Small intestine (tissue), 7 donors: Measurements from ENCODE around the gene FAR2. TPM values are rescaled to one million over a fixed set of nuclear protein-coding genes. Genes with fewer than 3 reads are reported as not detected.
"Not testable (repeated sequence)": the region's sequence is repeated elsewhere in the genome, so short reads cannot be mapped to it uniquely, and the experiment has no call there.

Experiments used
- DNase-seq, 2 donors: peaks; one replicate each; pipeline versions ENCODE4 v3.0.0 to v3.0.0-alpha.2; 2013
- FAIRE-seq: peaks from 2 replicates; lab custom pipeline; 2012; peaks lifted over from hg19 to GRCh38; lab: Jason Lieb, UNC
- H3K27ac ChIP-seq, 3 donors: one replicate each; pipeline ENCODE4 v1.5.1; 2013; ENCODE audit warnings: low read length in 2 of 3, mild to moderate bottlenecking in 2 of 3, control low read depth in 1 of 3, inconsistent platforms in 1 of 3, low read depth in 1 of 3, moderate library complexity in 1 of 3
- H3K27me3 ChIP-seq, 3 donors: one replicate each; pipeline ENCODE4 v1.6.1; 2013; ENCODE audit warnings: low read length in 3 of 3, inconsistent platforms in 1 of 3; ENCODE audit not compliant: control insufficient read depth in 3 of 3, insufficient read depth in 3 of 3
- H3K36me3 ChIP-seq, 3 donors: one replicate each; pipeline ENCODE4 v1.6.1; 2013; ENCODE audit warnings: low read length in 3 of 3, inconsistent platforms in 1 of 3, low read depth in 1 of 3, mild to moderate bottlenecking in 1 of 3, moderate library complexity in 1 of 3; ENCODE audit not compliant: control insufficient read depth in 3 of 3, insufficient read depth in 2 of 3
- H3K4me1 ChIP-seq, 3 donors: one replicate each; pipeline ENCODE4 v1.6.1; 2013; ENCODE audit warnings: low read length in 2 of 3, inconsistent platforms in 1 of 3, low read depth in 1 of 3, mild to moderate bottlenecking in 1 of 3, moderate library complexity in 1 of 3; ENCODE audit not compliant: control insufficient read depth in 3 of 3, insufficient read depth in 2 of 3
- H3K4me3 ChIP-seq, 3 donors: one replicate each; pipeline ENCODE4 v1.5.1; 2013; ENCODE audit warnings: low read length in 3 of 3, control low read depth in 1 of 3, inconsistent platforms in 1 of 3, low read depth in 1 of 3, mild to moderate bottlenecking in 1 of 3, moderate library complexity in 1 of 3
- H3K9me3 ChIP-seq, 2 donors: one replicate each; pipeline ENCODE4 v1.6.1; 2013; ENCODE audit warnings: low read depth in 1 of 2, low read length in 1 of 2; ENCODE audit not compliant: control insufficient read depth in 2 of 2, insufficient read depth in 1 of 2
- WGBS, 3 donors: extraction: QIAGEN DNeasy Blood & Tissue Kit; methylation state at CpG; one replicate each; pipeline ENCODE4 v1.1.7; 2013; 5-methylcytosine and 5-hydroxymethylcytosine counted together
- polyA plus RNA-seq, 4 donors: library from polyadenylated mRNA; stranded (reverse) in 3 of 4; unstranded in 1 of 4; fragments of 200-250 nt in 3 of 4; fragments of 120-200 nt in 1 of 4; gene quantifications; one replicate each; pipeline versions ENCODE4 v1.2.1 to v1.2.3, GENCODE V29; 2013
- donor health status: healthy with polysubstance abuse.
- donor health status: control.
- donor health status: control.
- donor health status: Bipolar disorder and iron deficiency.
- donor health status: healthy.

FAR2 gene
- polyA plus RNA-seq, 4 donors = 9.7 to 25.8 (median 20.4) TPM

DNA sequence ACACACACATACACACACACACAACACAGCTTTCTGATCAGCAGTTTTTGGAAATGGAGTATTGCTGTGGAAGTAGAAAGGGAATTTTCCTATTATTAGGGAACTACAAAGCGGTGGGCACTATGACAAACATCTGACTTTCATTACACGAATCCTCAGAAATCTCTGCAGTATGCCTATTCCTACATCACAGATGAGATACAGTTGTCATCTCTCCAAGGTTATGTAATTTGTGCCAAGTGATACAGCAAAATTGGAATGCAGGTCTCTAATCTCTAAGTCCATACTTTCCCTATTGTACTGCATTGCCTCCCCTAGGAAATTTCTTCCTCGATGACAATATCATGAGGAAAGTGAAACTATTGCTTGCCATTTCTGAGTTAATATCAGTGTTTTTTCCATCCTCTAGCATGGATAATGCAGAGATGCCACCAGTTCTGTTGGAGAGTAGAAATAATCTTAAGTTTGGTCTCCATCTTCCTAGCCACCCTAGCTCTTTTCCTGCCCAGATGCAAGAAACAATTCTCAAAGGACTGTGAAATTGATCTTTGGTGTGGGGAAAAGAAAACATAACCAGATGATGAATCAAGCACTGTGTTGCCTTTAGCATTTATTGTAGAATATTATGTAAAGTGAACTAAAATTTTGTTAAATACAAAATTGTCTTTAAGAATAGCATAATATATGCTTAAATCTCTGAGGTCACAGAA, 137.2 kb downstream of the FAR2 start:
- Histone ChIP-seq H3K4me3 (no peak overlapping the region), H3K9me3 (no peaks in the 10 kb centered on the region), H3K4me1 (no peaks in the 10 kb centered on the region), H3K27ac (no peak overlapping the region), H3K36me3 (no peaks in the 10 kb centered on the region), H3K27me3 (no peaks in the 10 kb centered on the region)
- WGBS, 3 donors = 72 to 85% (median 82%) methylated on average over 3 of the region's 3 CpGs
- FAIRE-seq (no peak), DNase-seq (no peak)

DNA sequence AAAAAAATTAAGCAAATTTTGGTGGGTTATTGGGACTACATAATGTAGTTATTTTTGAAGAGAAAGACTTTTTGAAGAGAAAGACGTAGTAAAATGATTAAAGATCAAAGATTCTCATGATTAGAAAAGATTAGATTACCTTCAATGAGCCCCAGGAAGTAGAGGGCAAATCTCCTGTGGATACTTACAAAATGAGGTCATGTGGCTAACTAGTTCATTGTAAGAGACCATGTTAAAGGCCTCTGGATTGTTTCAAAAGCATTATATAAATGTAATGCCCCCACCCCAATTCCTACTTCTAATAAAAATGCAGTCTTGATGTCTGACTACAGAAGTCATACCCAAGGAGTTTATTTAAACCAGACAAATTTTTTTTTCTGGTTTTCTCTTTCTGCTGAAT, 138.5 kb downstream of the FAR2 start:
- 28 to 52% (median 42%) methylated on average over 1 of the region's 1 CpG for WGBS, 3 donors
- DNase-seq (no peak), FAIRE-seq (no peak)
- Histone ChIP-seq H3K27me3 (no peaks in the 10 kb centered on the region), H3K36me3 (no peaks in the 10 kb centered on the region), H3K9me3 (no peaks in the 10 kb centered on the region), H3K27ac (no peak overlapping the region), H3K4me3 (no peak overlapping the region), H3K4me1 (no peaks in the 10 kb centered on the region)

DNA sequence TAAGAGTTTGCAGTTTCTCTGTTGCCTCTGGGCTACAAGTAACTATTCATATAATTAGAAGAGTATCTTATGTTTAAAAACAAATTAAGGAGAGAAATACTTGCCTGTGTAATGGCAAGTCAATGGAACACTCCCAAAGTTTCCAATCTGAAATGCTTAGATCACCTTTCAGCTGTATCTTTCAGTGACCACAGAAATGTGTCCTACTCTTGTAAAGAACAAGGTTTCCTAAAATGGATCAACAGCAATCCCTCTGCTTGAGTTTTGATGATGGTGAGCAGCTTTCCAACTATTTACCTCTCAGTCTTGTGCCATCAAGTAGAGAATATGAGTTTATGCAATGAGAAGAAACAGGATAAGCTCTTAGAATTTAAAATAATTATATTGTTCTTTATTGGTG, 139.0 kb downstream of the FAR2 start:
- H3K27me3 ChIP-seq = no peaks in the 10 kb centered on the region
- H3K9me3 ChIP-seq = no peaks in the 10 kb centered on the region
- no peak overlapping the region for H3K4me3 ChIP-seq
- H3K4me1 ChIP-seq = no peaks in the 10 kb centered on the region
- DNase-seq (no peak), FAIRE-seq (no peak)
- no peaks in the 10 kb centered on the region for H3K36me3 ChIP-seq
- H3K27ac ChIP-seq = no peak overlapping the region

DNA sequence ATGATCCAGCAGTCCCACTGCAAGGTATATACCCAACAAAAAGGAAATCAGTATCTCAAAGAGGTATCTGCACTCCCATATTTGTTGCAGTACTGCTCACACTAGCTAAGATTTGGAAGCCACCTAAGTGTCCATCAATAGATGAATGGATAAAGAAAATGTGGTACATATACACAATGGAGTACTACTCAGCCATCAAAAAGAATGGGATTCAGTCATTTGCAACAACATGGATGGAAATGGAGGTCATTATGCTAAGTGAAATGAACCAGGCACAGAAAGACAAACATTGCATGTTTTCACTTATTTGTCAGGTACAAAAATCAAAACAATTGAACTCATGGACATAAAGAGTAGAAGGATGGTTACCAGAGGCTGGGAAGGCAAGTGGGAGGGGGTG, 141.4 kb downstream of the FAR2 start:
- H3K27ac ChIP-seq, H3K4me3 ChIP-seq, H3K27me3 ChIP-seq, H3K36me3 ChIP-seq, H3K4me1 ChIP-seq, H3K9me3 ChIP-seq, FAIRE-seq, DNase-seq: not testable (repeated sequence)

DNA sequence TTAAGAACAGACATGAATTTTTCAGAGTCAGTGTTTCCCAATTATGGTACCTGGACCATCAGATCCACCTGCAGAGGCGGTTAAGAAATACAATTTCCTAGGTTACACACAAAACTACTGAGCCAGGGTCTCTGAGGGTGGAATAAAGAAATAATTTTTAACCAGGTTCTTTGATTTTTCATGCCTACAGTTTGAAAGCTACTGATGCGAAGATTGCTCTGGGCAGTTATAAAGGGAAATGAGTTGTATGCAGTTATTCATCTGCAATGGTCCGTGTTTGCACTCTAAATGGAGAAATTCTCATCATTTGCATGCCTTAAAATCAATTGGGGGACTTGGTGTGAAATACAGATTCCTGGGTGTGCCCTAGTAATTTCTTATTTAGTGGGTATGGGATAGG, 142.1 kb downstream of the FAR2 start:
- no peak overlapping the region for H3K4me3 ChIP-seq
- 92% methylated on average over 3 of the region's 3 CpGs for WGBS, 3 donors
- H3K36me3 ChIP-seq = no peaks in the 10 kb centered on the region
- no peaks in the 10 kb centered on the region for H3K9me3 ChIP-seq
- FAIRE-seq (no peak), DNase-seq (no peak)
- no peaks in the 10 kb centered on the region for H3K4me1 ChIP-seq
- H3K27ac ChIP-seq = no peak overlapping the region
- no peaks in the 10 kb centered on the region for H3K27me3 ChIP-seq

DNA sequence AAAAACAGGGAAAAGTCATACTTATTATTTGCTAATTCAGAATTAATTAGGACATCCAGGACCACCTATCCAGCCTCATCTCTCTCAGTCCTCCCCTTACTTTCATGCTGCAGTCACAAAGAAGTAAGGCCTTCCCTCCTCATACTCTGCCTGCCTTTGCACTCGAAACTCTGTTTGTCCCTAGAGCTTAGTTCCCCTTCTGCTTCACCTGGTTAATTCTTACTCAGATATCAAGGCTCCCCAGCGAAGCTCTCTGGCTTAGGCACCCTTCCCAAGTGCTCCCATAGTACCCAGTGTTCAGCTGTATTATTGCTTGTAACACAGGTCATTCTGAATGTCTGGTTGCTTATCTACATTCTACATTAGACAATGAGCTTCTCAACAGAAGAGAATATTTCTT, 150.6 kb downstream of the FAR2 start:
- FAIRE-seq = no peak
- no peaks in the 10 kb centered on the region for H3K9me3 ChIP-seq
- H3K36me3 ChIP-seq = no peaks in the 10 kb centered on the region
- no peaks in the 10 kb centered on the region for H3K4me1 ChIP-seq
- no peaks in the 10 kb centered on the region for H3K27me3 ChIP-seq
- DNase-seq = no peak
- WGBS, 3 donors = 81 to 88% (median 83%) methylated on average over 2 of the region's 2 CpGs
- no peak overlapping the region for H3K4me3 ChIP-seq
- no peak overlapping the region for H3K27ac ChIP-seq

DNA sequence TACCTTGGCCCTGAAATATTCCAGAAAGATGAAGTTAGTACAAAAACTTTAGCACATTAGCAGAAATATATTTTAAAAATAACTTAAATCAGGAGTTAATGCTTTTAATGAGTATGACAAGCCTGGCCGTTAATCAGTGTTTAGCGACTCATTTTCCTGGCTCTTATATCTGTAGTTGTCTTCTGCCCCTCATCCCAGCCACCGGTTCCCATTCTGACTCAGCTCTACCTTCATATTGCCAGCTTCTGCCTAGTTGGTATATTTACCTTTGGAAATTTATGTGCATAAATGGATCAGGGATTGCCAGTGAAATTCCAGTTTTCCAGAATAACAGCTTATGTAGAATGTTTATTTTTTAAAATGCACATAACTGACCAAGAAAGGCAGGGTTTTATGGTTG, 152.0 kb downstream of the FAR2 start:
- Histone ChIP-seq H3K4me1 (no peaks in the 10 kb centered on the region), H3K27me3 (no peaks in the 10 kb centered on the region), H3K4me3 (no peak overlapping the region), H3K9me3 (no peaks in the 10 kb centered on the region), H3K27ac (no peak overlapping the region), H3K36me3 (no peaks in the 10 kb centered on the region)
- DNase-seq = no peak
- no peak for FAIRE-seq
- WGBS, 3 donors = 94 to 97% (median 95%) methylated on average over 3 of the region's 3 CpGs

DNA sequence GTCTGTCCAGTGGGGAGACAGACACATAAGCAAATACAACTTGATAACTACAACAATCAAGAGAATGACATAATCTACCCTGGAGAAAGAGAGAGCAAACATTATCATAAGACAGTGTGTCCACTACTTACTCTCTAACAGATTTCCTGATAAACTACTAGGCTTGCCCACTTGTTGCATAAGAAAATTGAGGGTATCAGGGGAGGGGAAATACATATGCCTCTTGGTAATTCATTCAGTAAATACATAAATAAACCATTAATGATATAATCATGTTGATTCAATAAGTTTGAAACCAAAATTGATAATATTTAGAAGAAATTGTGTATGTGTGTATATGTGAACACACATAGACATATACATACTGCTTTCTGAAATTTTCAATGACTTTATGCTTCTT, 155.3 kb downstream of the FAR2 start:
- no peak for FAIRE-seq
- Histone ChIP-seq H3K36me3 (no peaks in the 10 kb centered on the region), H3K27ac (no peak overlapping the region), H3K4me1 (no peaks in the 10 kb centered on the region), H3K4me3 (no peak overlapping the region), H3K9me3 (no peaks in the 10 kb centered on the region), H3K27me3 (no peaks in the 10 kb centered on the region)
- DNase-seq = no peak

DNA sequence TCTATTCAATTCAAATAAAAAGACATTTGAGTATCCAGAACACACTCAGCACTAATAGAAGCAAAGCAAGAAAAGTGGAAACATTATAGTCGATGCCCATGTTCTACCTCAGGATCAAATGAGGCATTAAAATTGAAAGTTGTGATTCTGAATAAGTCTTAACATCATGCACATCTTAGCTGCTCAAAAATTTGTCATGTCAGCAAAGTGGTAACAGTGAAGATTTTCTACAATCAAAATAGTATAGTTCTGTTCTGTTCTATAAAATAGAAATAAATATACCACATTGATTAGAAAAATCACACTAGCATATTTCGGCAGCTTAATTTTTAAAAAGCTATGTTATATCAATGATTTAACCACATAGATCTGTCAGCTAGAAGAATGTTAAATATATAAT, 157.2 kb downstream of the FAR2 start:
- Histone ChIP-seq H3K4me1 (no peaks in the 10 kb centered on the region), H3K36me3 (no peaks in the 10 kb centered on the region), H3K9me3 (no peaks in the 10 kb centered on the region), H3K4me3 (no peak overlapping the region), H3K27me3 (no peaks in the 10 kb centered on the region), H3K27ac (no peak overlapping the region)
- no peak for FAIRE-seq
- no peak for DNase-seq
- WGBS, 3 donors = 58 to 98% (median 97%) methylated on average over 2 of the region's 2 CpGs
